Chondrocyte (in vitro differentiated cells): Measurements from ENCODE around the gene AP4B1. TPM values are rescaled to one million over a fixed set of nuclear protein-coding genes. Genes with fewer than 3 reads are reported as not detected.
A peak's percentile ranks its signal among the peaks of the same experiment; 100 is the strongest.

Experiments
- DNase-seq: peaks from one replicate; pipeline ENCODE4 v3.0.0; 2021; ENCODE audit warnings: mixed read lengths, low spot score
- H3K27ac Mint-ChIP-seq: one replicate; pipeline ENCODE4 v1.8.0; 2021; ENCODE audit warnings: mild to moderate bottlenecking, moderate library complexity, mixed read lengths; ENCODE audit not compliant: unreplicated experiment
- H3K27me3 Mint-ChIP-seq: 2 replicates; pipeline ENCODE4 v1.8.0; 2021; ENCODE audit warnings: low read depth, mixed read lengths
- H3K36me3 Mint-ChIP-seq: 2 replicates; pipeline ENCODE4 v1.8.0; 2021; ENCODE audit warnings: low read depth, mixed read lengths
- H3K4me1 Mint-ChIP-seq: 2 replicates; pipeline ENCODE4 v1.8.0; 2021; ENCODE audit warnings: low read depth, mild to moderate bottlenecking, mixed read lengths
- H3K4me3 Mint-ChIP-seq: one replicate; pipeline ENCODE4 v1.8.0; 2021; ENCODE audit warnings: mild to moderate bottlenecking, moderate library complexity, mixed read lengths; ENCODE audit not compliant: unreplicated experiment
- H3K9me3 Mint-ChIP-seq: 2 replicates; pipeline ENCODE4 v1.8.0; 2021; ENCODE audit warnings: low read depth, mixed read lengths
- total RNA-seq: library from RNA; stranded (reverse); gene quantifications from 3 replicates; pipeline ENCODE4 v1.2.1, GENCODE V29; 2021
- TF ChIP-seq, protein P1 (sequence below): fragments of 200-600 bp; sonication (generic); IDR thresholded peaks from 2 replicates; pipeline ENCODE4 v1.5.0; 2021; ENCODE audit warnings: antibody characterized with exemption, mild to moderate bottlenecking, moderate library complexity

Gene AP4B1
- total RNA-seq, 1 donor from 2014 or later: 15.6 TPM

DNA sequence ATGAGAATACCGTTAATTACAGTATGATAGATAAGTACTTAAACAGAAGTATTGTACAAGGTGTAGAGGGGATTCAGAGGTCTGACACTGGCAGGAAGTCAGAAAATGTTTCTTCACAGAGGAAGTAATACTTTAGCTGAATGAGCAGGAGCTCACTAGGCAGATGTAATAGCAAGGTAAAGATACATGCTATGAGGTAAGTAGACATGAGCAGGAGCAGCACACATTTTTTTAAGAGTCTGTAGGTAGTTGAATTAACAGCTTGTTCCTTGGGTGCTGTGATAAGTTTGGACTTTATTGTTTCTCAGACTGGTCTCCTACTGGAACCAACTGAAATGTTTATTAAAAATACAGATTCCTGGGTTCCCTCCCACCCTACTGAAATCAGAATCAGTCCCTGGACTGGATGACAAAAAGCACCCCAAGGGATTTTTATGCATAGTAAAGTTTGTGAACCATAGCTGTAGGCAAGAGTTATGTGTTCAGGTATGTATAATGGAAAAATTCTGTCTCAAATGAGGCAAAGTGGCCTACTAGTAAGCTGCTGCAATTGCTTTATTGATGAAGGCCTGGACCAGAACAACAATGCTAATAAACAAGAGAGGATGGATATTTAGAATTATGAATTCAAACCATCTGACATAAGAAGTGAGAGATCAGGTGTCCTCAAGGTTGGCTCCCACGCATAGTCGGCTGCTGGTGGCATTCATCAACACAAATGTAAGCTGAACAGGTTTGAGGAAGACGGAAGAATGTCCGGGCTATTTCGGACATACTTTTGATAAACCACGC lies 902 bp downstream of the AP4B1 start:
- DNase-seq: no peak
- TF ChIP-seq, protein P1, sequence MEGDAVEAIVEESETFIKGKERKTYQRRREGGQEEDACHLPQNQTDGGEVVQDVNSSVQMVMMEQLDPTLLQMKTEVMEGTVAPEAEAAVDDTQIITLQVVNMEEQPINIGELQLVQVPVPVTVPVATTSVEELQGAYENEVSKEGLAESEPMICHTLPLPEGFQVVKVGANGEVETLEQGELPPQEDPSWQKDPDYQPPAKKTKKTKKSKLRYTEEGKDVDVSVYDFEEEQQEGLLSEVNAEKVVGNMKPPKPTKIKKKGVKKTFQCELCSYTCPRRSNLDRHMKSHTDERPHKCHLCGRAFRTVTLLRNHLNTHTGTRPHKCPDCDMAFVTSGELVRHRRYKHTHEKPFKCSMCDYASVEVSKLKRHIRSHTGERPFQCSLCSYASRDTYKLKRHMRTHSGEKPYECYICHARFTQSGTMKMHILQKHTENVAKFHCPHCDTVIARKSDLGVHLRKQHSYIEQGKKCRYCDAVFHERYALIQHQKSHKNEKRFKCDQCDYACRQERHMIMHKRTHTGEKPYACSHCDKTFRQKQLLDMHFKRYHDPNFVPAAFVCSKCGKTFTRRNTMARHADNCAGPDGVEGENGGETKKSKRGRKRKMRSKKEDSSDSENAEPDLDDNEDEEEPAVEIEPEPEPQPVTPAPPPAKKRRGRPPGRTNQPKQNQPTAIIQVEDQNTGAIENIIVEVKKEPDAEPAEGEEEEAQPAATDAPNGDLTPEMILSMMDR: no peak
- Mint-ChIP-seq H3K9me3 (no peaks in the 10 kb centered on the region), H3K27ac (peak overlapping the region; percentile 100), H3K27me3 (no peaks in the 10 kb centered on the region), H3K4me3 (peak overlapping the region; percentile 96), H3K36me3 (peaks cover 10% of the 10 kb centered on the region), H3K4me1 (peaks cover 48% of the 10 kb centered on the region)

DNA sequence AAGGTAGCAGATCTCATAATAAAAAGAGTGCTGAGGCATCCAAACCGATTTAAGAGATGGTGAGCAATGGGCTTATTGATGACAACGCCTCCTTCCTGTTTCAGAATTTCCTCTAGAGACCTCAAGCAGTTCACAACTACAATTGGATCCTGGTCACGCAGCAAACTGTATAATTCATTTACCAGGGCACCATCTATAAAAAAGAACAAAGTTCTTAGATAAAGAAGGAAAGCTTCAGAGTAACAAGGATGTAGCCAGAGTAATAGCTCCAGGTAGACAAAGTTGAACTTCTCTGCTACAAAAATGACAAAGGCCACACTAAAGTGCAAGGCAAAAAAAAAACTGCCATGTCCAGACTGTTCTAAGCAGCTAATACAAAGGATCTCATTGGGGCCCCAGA lies 3.4 kb downstream of the AP4B1 start:
- Mint-ChIP-seq H3K4me1 (peaks cover 45% of the 10 kb centered on the region), H3K4me3 (no peak overlapping the region), H3K27ac (no peak overlapping the region), H3K36me3 (peaks cover 26% of the 10 kb centered on the region), H3K9me3 (no peaks in the 10 kb centered on the region), H3K27me3 (no peaks in the 10 kb centered on the region)
- no peak for DNase-seq
- TF ChIP-seq, protein P1: no peak

DNA sequence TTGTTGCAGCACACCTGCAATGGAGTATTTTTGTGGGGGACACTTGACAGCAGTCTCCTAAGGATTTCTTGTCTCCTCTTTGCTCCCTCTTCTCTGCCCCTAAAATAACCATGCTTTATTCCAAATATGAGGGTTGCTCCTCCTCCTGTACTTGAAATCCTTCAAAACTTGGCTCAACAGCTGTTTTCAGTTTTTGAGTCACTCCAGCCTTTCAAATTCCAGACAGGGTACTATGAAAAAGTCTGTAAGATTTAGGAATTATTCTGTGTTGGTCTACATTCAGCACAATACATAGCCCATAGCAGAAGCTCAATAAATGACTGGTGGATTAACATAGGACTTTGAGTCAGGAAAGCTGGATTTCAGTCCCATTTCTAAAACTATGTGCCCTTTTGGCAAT lies 5.5 kb downstream of the AP4B1 start:
- no peak for DNase-seq
- Mint-ChIP-seq H3K27ac (no peak overlapping the region), H3K27me3 (no peaks in the 10 kb centered on the region)

DNA sequence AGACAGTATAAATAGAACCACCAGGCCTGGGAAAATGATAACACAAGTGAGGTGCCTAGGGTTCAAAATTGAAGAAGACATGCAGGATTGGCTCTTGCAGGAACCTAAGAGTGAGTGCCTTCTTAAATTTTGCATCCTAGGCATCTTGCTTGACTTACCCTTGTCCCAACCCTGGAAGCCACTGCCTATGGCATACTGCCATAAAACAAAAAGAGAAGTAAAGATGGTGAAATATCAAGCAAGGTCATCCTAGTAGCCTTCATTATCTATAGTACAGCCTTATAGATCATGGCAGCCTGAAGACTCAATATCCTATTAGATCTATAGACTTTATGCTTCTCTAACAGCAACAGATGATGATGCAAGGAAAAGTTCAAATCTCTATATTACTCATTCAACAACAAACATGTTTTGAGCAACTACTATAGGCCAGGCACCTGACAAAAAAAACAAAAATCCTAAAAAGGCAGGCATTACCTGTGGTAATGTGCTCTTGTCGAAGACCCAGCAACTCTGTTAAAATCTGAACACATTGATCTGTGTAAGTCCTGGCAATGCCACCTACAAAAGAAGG lies 6.3 kb downstream of the AP4B1 start:
- no peak overlapping the region for H3K4me3 Mint-ChIP-seq
- H3K36me3 Mint-ChIP-seq: peaks cover 35% of the 10 kb centered on the region
- no peak overlapping the region for H3K27ac Mint-ChIP-seq
- TF ChIP-seq, protein P1: no peak
- DNase-seq: no peak
- H3K27me3 Mint-ChIP-seq: no peaks in the 10 kb centered on the region
- no peaks in the 10 kb centered on the region for H3K9me3 Mint-ChIP-seq
- peaks cover 31% of the 10 kb centered on the region for H3K4me1 Mint-ChIP-seq

More for the DNA sequence above, 5.5 kb downstream of the AP4B1 start:
- TF ChIP-seq, protein P1: no peak
- H3K36me3 Mint-ChIP-seq: peaks cover 35% of the 10 kb centered on the region
- no peak overlapping the region for H3K4me3 Mint-ChIP-seq
- H3K9me3 Mint-ChIP-seq: no peaks in the 10 kb centered on the region
- H3K4me1 Mint-ChIP-seq: peaks cover 39% of the 10 kb centered on the region

DNA sequence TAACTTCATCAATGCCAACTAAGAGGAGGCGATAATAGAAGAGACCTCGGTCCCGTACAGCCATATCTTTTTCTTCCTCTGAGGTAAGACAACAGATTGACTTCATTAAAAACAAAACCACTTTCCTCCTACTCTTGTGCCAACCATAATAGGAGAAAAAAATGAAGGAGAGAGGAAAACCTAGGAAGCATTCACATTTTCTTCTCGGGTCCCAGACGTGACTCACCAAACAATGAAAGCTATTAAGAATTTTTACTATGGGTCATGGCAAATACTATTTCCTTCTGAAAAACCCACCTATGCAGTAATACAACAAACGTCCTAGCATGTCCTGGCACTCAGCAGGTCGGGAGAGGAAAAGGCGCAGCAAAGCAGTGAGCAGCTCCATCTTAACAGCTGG lies 8.6 kb downstream of the AP4B1 start:
- H3K27ac Mint-ChIP-seq: no peak overlapping the region
- no peak for DNase-seq
- H3K9me3 Mint-ChIP-seq: no peaks in the 10 kb centered on the region
- H3K4me1 Mint-ChIP-seq: peaks cover 22% of the 10 kb centered on the region
- TF ChIP-seq, protein P1: no peak
- no peaks in the 10 kb centered on the region for H3K27me3 Mint-ChIP-seq
- peaks cover 32% of the 10 kb centered on the region for H3K36me3 Mint-ChIP-seq
- H3K4me3 Mint-ChIP-seq: no peak overlapping the region
